ENCODE measurements around the gene PRSS23. TPM values are rescaled to one million over a fixed set of nuclear protein-coding genes. Genes with fewer than 3 reads are reported as not detected.
"Not testable (repeated sequence)": the region's sequence is repeated elsewhere in the genome, so short reads cannot be mapped to it uniquely, and the experiment has no call there.

PRSS23 gene
- total RNA-seq, 1 experiment from 2014 or later: 9.8 TPM

GRCh38 chr11:86818462-86819192 is 18.3 kb downstream of the PRSS23 start:
- Mint-ChIP-seq H3K27ac (ENCODE audit: low read depth, unreplicated experiment) (no peak overlapping the region), H3K27me3 (ENCODE audit: insufficient read depth, unreplicated experiment) (no peaks in the 10 kb centered on the region), H3K4me3 (ENCODE audit: unreplicated experiment) (no peak overlapping the region), H3K4me1 (ENCODE audit: insufficient read depth, unreplicated experiment) (peaks cover 21% of the 10 kb centered on the region), H3K9me3 (ENCODE audit: unreplicated experiment) (no peaks in the 10 kb centered on the region), H3K36me3 (ENCODE audit: insufficient read depth, unreplicated experiment) (peaks cover 6% of the 10 kb centered on the region)
- no TSS peak for BruUV-seq (replicated peaks)
- CTCF ChIA-PET: interaction anchor here (0.7 to 1.0 kb wide), 4 partner anchors 12 to 363 kb away, joined by 3 to 5 read pairs (median 3); no protein-coding TSS in a partner anchor
- intact Hi-C loops (cut with micrococcal nuclease): loop anchor here (1.0 to 10.0 kb wide), 8 partner anchors 101 to 964 kb away; partner anchors contain the start of gene CCDC83
- POLR2A ChIA-PET: no interaction called here
- TF ChIP-seq, protein P1, sequence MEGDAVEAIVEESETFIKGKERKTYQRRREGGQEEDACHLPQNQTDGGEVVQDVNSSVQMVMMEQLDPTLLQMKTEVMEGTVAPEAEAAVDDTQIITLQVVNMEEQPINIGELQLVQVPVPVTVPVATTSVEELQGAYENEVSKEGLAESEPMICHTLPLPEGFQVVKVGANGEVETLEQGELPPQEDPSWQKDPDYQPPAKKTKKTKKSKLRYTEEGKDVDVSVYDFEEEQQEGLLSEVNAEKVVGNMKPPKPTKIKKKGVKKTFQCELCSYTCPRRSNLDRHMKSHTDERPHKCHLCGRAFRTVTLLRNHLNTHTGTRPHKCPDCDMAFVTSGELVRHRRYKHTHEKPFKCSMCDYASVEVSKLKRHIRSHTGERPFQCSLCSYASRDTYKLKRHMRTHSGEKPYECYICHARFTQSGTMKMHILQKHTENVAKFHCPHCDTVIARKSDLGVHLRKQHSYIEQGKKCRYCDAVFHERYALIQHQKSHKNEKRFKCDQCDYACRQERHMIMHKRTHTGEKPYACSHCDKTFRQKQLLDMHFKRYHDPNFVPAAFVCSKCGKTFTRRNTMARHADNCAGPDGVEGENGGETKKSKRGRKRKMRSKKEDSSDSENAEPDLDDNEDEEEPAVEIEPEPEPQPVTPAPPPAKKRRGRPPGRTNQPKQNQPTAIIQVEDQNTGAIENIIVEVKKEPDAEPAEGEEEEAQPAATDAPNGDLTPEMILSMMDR (IDR thresholded peaks at IDR 0.05; ENCODE audit: unreplicated experiment): peak; percentile 59
- DNase-seq (ENCODE audit: unreplicated experiment): peak; percentile 75

DNA sequence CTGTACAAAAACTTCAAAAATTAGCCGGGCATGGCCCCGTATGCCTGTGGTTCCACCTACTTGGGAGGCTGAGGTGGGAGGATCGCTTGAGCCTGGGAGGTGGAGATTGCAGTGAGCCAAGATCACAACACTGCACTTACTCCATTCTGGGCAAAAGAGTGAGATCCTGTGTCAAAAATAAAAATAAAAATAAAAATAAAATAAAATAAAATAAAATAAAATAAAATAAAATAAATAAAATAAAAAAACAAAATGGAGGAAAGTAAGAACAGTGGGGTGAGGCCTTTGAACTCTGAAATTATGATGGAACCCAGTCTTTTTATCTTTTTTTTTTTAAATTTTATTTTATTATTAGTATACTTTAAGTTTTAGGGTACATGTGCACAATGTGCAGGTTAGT is 23.8 kb downstream of the PRSS23 start:
- CTCF ChIA-PET; intact Hi-C loops (cut with micrococcal nuclease); H3K4me3 Mint-ChIP-seq (ENCODE audit: unreplicated experiment): not testable (repeated sequence)

DNA sequence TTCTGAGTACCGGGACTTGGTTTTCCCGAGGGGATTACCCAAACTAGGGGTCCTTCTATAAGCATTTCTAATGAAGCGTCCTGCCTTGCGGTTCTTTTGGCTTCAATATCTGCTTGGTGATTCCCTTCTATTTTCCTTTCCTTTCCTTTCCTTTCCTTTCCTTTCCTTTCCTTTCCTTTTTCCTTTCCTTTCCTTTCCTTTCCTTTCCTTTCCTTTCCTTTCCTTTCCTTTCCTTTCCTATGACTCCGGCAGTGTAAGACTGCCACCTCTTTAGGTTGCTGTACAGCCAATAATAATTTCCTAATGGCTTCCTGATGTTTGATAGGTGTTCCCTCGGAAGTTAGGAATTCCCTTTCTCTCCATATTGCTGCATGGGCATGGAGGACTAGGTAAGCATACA is 34.0 kb downstream of the PRSS23 start:
- H3K4me1 Mint-ChIP-seq (ENCODE audit: insufficient read depth, unreplicated experiment); H3K4me3 Mint-ChIP-seq (ENCODE audit: unreplicated experiment); H3K27ac Mint-ChIP-seq (ENCODE audit: low read depth, unreplicated experiment); DNase-seq (ENCODE audit: unreplicated experiment); BruUV-seq (replicated peaks); H3K27me3 Mint-ChIP-seq (ENCODE audit: insufficient read depth, unreplicated experiment); POLR2A ChIA-PET; H3K36me3 Mint-ChIP-seq (ENCODE audit: insufficient read depth, unreplicated experiment); intact Hi-C loops (cut with micrococcal nuclease); H3K9me3 Mint-ChIP-seq (ENCODE audit: unreplicated experiment): not testable (repeated sequence)
- CTCF ChIA-PET: interaction anchor here (0.6 kb wide), 2 partner anchors 10 to 415 kb away, joined by 3 read pairs; no protein-coding TSS in a partner anchor

More for the DNA sequence above, 23.8 kb downstream of the PRSS23 start:
- H3K9me3 Mint-ChIP-seq (ENCODE audit: unreplicated experiment); BruUV-seq (replicated peaks); H3K36me3 Mint-ChIP-seq (ENCODE audit: insufficient read depth, unreplicated experiment); H3K4me1 Mint-ChIP-seq (ENCODE audit: insufficient read depth, unreplicated experiment); POLR2A ChIA-PET; DNase-seq (ENCODE audit: unreplicated experiment); H3K27ac Mint-ChIP-seq (ENCODE audit: low read depth, unreplicated experiment): not testable (repeated sequence)
- peaks cover 12% of the 10 kb centered on the region for H3K27me3 Mint-ChIP-seq (ENCODE audit: insufficient read depth, unreplicated experiment)

DNA sequence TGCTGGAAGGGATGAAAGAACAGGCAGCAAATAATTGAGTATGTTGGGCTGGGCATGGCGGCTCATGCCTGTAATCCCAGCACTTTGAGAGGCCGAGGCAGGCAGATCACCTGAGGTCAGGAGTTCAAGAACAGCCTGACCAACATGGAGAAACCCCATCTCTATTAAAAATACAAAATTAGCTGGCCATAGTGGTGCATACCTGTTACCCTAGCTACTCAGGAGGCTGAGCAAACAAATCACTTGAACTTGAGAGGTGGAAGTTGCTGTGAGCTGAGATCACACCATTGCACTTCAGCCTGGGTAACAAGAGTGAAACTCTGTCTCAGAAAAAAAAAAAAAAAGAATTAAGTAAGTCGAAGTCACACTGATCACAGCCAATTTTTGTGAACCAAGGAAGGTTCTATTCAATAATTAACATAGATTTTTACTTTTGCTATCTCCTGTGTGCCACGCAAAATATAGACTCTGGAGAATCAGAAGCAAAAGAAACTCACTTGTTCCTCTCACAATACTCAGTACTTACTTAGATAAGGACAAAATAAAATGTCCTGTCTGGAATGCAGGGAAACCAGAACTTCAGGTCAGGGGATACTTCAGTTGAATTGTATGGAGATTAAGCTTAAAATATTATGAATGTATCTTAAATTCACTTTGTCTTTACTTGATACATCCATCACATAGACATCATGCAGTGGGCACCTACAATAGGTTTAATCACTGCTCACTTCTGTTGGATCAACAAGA is 44.6 kb downstream of the PRSS23 start:
- ChIA-PET POLR2A (interaction anchor here (0.7 kb wide), 1 partner anchor 67 kb away, joined by 3 read pairs; no protein-coding TSS in a partner anchor), CTCF (interaction anchor here (0.6 to 3.2 kb wide), 3 partner anchors 11 to 222 kb away, joined by 3 to 17 read pairs (median 3); no protein-coding TSS in a partner anchor)
- H3K4me3 Mint-ChIP-seq (ENCODE audit: unreplicated experiment); intact Hi-C loops (cut with micrococcal nuclease); H3K9me3 Mint-ChIP-seq (ENCODE audit: unreplicated experiment); DNase-seq (ENCODE audit: unreplicated experiment); H3K36me3 Mint-ChIP-seq (ENCODE audit: insufficient read depth, unreplicated experiment); H3K4me1 Mint-ChIP-seq (ENCODE audit: insufficient read depth, unreplicated experiment); BruUV-seq (replicated peaks); H3K27ac Mint-ChIP-seq (ENCODE audit: low read depth, unreplicated experiment): not testable (repeated sequence)
- peaks cover 11% of the 10 kb centered on the region for H3K27me3 Mint-ChIP-seq (ENCODE audit: insufficient read depth, unreplicated experiment)

DNA sequence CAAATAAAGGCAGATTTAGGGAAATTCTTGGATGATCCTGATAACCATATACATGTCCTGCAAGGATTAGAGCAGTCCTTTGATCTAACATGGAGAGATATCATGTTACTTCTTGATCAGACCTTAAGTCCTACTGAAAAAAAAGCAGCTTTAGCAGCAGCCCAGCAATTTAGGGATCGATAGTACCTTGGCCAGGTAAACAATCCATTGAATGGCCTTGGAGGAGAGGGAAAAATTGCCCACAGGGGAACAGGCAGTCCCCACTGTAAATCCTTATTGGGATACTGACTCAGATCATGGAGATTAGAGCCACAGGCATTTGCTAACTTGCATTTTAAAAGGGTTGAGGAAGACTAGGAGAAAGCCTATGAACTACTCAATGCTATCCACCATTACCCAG is 47.8 kb downstream of the PRSS23 start:
- H3K27me3 Mint-ChIP-seq (ENCODE audit: insufficient read depth, unreplicated experiment): no peaks in the 10 kb centered on the region
- no peaks in the 10 kb centered on the region for H3K9me3 Mint-ChIP-seq (ENCODE audit: unreplicated experiment)
- no peak for DNase-seq (ENCODE audit: unreplicated experiment)
- H3K36me3 Mint-ChIP-seq (ENCODE audit: insufficient read depth, unreplicated experiment): peaks cover 4% of the 10 kb centered on the region
- intact Hi-C loops (cut with micrococcal nuclease): no loop called here
- BruUV-seq (replicated peaks): no TSS peak
- H3K27ac Mint-ChIP-seq (ENCODE audit: low read depth, unreplicated experiment): no peak overlapping the region
- CTCF ChIA-PET: interaction anchor here (1.1 to 1.7 kb wide), 2 partner anchors 8 to 22 kb away, joined by 3 to 5 read pairs; no protein-coding TSS in a partner anchor
- TF ChIP-seq, protein P1 (IDR thresholded peaks at IDR 0.05; ENCODE audit: unreplicated experiment): no peak
- no peak overlapping the region for H3K4me3 Mint-ChIP-seq (ENCODE audit: unreplicated experiment)
- POLR2A ChIA-PET: interaction anchor here (0.7 kb wide), 1 partner anchor 990 kb away, joined by 5 read pairs; no protein-coding TSS in a partner anchor
- H3K4me1 Mint-ChIP-seq (ENCODE audit: insufficient read depth, unreplicated experiment): no peaks in the 10 kb centered on the region

Data from MCF 10A (cell line).